Fibroblast of mammary gland (primary cell): ENCODE results near the gene NFATC2.

ENCODE experiments used
- DNase-seq: peaks from one replicate; pipeline ENCODE4 v3.0.0-alpha.2; 2010; ENCODE audit warnings: low read depth
- H3K4me3 ChIP-seq: 2 replicates; pipeline ENCODE4 v1.5.1; 2011; ENCODE audit warnings: low read depth, mild to moderate bottlenecking, low read length, moderate library complexity; ENCODE audit not compliant: control insufficient read depth
- CTCF ChIP-seq: conservative IDR thresholded peaks from 2 replicates; pipeline ENCODE4 v1.5.1; 2011; ENCODE audit warnings: low read depth, low read length, inconsistent platforms; ENCODE audit not compliant: control insufficient read depth, insufficient read depth

The NFATC2 gene

GRCh38 chr20:51403466-51404220 lies 138.9 kb downstream of the NFATC2 start:
- H3K4me3 ChIP-seq, result no peak overlapping the region
- DNase-seq, result no peak
- TF ChIP-seq CTCF, result no peak

GRCh38 chr20:51402201-51402600 lies 140.3 kb downstream of the NFATC2 start:
- H3K4me3 ChIP-seq, result no peak overlapping the region
- TF ChIP-seq CTCF, result no peak
- no peak for DNase-seq

GRCh38 chr20:51401496-51401895 lies 141.0 kb downstream of the NFATC2 start:
- TF ChIP-seq CTCF, result no peak
- H3K4me3 ChIP-seq, result no peak overlapping the region

DNA sequence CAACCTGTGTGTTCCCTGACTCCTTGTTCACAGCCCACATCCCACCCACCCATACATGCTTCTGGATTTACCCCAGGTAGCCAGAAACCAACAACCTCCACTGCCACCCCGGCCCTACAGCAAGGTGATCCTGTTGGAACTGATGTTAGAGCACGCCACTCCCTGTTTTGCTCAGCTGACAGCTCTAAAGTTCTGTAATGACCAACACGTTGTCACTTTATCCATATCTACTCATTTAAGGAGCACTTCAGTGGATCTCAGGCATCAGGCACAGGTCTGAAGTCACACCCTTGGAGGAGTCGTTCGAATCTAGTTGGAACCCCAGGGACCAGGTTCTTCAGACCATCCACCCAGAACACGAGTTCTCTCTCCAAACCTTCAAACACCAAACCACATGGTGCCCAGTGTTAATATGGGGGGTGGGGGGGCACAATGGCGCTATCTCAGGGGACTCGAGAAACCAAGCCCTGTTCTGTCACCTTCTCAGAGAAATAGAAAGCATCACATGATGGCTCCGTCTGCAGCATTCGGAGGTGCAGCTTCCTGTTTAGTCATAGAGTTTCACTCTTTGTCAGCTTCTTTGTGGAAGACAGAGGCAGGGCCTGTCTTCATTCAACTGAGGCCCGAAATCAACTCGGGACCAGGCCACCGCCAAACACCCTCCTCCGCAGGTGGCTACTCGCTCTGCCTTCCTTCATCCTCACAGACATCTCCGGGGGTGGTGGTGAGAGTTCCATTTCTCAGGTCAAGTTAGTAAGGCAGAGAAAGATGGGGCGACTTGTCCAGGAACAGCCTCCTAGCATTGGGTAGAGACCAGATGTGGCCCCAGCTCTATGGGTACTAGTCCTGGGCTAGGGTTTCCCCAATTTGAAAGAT lies 142.2 kb downstream of the NFATC2 start:
- DNase-seq, result no peak
- TF ChIP-seq CTCF, result no peak
- no peak overlapping the region for H3K4me3 ChIP-seq

More at GRCh38 chr20:51401496-51401895, 141.0 kb downstream of the NFATC2 start:
- DNase-seq, result no peak

GRCh38 chr20:51399006-51399890 lies 143.3 kb downstream of the NFATC2 start:
- no peak for TF ChIP-seq CTCF
- no peak for DNase-seq
- no peak overlapping the region for H3K4me3 ChIP-seq

GRCh38 chr20:51398552-51398951 lies 144.0 kb downstream of the NFATC2 start:
- H3K4me3 ChIP-seq, result no peak overlapping the region
- TF ChIP-seq CTCF, result no peak

More at GRCh38 chr20:51398552-51398951, 144.0 kb downstream of the NFATC2 start:
- no peak for DNase-seq
